ENCODE results near the gene PLXNA4. TPM values are rescaled to one million over a fixed set of nuclear protein-coding genes. Genes with fewer than 3 reads are reported as not detected.

Gene PLXNA4
- total and polyA plus RNA-seq, 9 of the 15 experiments (the other 6 are each of a cell fraction or from before 2014, with no cell fraction given), result under 0.01 to 0.09 TPM; not detected in 7

DNA sequence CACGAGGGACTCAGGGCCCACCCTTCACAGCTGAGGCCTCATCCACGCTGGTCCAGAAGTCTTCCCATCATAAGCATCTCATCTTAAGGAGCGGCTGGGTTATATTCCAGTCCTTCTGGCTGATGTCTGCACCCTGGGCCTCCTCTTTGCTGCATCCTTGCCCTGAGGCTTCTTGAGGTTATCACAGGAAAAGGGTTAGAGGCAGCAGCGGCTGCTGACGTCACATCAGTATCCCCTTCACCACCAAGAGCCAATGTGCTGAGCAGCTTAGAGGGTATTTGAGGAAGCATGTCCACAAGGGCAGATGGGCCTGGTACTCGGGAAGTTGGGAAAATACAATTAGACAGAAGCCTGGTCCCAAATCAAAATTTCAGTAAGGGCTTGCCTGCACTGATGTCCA lies 125.1 kb downstream of the PLXNA4 start:
- Histone ChIP-seq H3K79me2 (ENCODE audit: control insufficient read depth, insufficient read depth, low read length) (no peaks in the 10 kb centered on the region), H3K4me2 (ENCODE audit: insufficient read depth, low read length) (no peak overlapping the region), H4K20me1 (replicated peaks; ENCODE audit: control insufficient read depth, insufficient read depth, low read length) (no peaks in the 10 kb centered on the region; the same call in 1 of the 2 replicates), H3K27ac (ENCODE audit: extremely low read depth, low read depth, low read length) (no peak overlapping the region), H3K9ac (ENCODE audit: insufficient read depth in 1 of 2, low read depth in 2 of 2, low read length in 2 of 2) (no peak overlapping the region), H3K36me3 (ENCODE audit: control insufficient read depth, insufficient read depth, low read length) (no peaks in the 10 kb centered on the region), H3K9me3 (replicated peaks; ENCODE audit: control insufficient read depth, insufficient read depth, low read depth, low read length) (no peaks in the 10 kb centered on the region), H3K4me3 (no peak overlapping the region), H3K27me3 (ENCODE audit: control insufficient read depth in 2 of 2, insufficient read depth in 2 of 2, low read length in 2 of 2) (peaks cover 0 to 5% of the 10 kb centered on the region in 2 experiments; a peak in 2 of 5 replicates), H3K9me1 (ENCODE audit: control insufficient read depth, insufficient read depth, low read length) (no peaks in the 10 kb centered on the region), H3K4me1 (replicated peaks in 1 of 2; ENCODE audit: control insufficient read depth in 2 of 2, insufficient read depth in 2 of 2, low read length in 2 of 2) (no peaks in the 10 kb centered on the region), H2AFZ (ENCODE audit: low read depth, low read length) (no peak overlapping the region)
- ChIA-PET POLR2A (no interaction called here), CTCF (ENCODE audit: low intra/inter-chr PET ratio) (no interaction called here)
- intact Hi-C loops (cut with micrococcal nuclease), result no loop called here
- WGBS (ENCODE audit: insufficient coverage, low coverage, missing lambda C conversion rate), result 0% methylated on average over 6 of the region's 6 CpGs
- TF ChIP-seq ZBTB33 (CRISPR knock-in tag; IDR thresholded peaks at IDR 0.05), result no peak
- TF ChIP-seq, protein P1, sequence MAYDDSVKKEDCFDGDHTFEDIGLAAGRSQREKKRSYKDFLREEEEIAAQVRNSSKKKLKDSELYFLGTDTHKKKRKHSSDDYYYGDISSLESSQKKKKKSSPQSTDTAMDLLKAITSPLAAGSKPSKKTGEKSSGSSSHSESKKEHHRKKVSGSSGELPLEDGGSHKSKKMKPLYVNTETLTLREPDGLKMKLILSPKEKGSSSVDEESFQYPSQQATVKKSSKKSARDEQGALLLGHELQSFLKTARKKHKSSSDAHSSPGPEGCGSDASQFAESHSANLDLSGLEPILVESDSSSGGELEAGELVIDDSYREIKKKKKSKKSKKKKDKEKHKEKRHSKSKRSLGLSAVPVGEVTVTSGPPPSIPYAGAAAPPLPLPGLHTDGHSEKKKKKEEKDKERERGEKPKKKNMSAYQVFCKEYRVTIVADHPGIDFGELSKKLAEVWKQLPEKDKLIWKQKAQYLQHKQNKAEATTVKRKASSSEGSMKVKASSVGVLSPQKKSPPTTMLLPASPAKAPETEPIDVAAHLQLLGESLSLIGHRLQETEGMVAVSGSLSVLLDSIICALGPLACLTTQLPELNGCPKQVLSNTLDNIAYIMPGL (CRISPR knock-in tag; IDR thresholded peaks at IDR 0.05), result no peak
- in situ Hi-C loops (cut with MboI), result no loop called here
- FAIRE-seq, result no peak
- BruUV-seq (replicated peaks), result no TSS peak
- DNase-seq (ENCODE audit: extremely low read depth in 1 of 4, low spot score in 3 of 4), result no peak
- ATAC-seq, result no peak
